Kidney epithelial cell (primary cell): ENCODE results near the gene ACOD1. TPM values are rescaled to one million over a fixed set of nuclear protein-coding genes. Genes with fewer than 3 reads are reported as not detected.
A peak's percentile ranks its signal among the peaks of the same experiment; 100 is the strongest.

Experiments used
- DNase-seq: peaks from one replicate; pipeline ENCODE4 v3.0.0-alpha.2; 2010; ENCODE audit warnings: low read depth
- H3K27me3 ChIP-seq: 2 replicates; pipeline ENCODE4 v1.6.0; 2011; ENCODE audit warnings: low read length; ENCODE audit not compliant: control insufficient read depth, insufficient read depth
- H3K36me3 ChIP-seq: 2 replicates; pipeline ENCODE4 v1.5.1; 2011; ENCODE audit warnings: low read length; ENCODE audit not compliant: control insufficient read depth, insufficient read depth
- H3K4me3 ChIP-seq: 2 replicates; pipeline ENCODE4 v1.5.1; 2011; ENCODE audit warnings: low read depth, mild to moderate bottlenecking, control low read depth, low read length
- total RNA-seq: library from RNA; depleted of rRNA; stranded (reverse); fragments of >200 nt; gene quantifications from 2 replicates; pipeline ENCODE4 v1.2.3, GENCODE V29; 2015
- TF ChIP-seq, protein P1 (sequence below): IDR thresholded peaks from 2 replicates; pipeline ENCODE4 v1.5.1; 2011; ENCODE audit warnings: mild to moderate bottlenecking, moderate library complexity, low read length, control low read depth, inconsistent platforms; ENCODE audit not compliant: insufficient read depth, poor library complexity, severe bottlenecking

The ACOD1 gene
- total RNA-seq, 1 donor from 2014 or later = not detected

DNA sequence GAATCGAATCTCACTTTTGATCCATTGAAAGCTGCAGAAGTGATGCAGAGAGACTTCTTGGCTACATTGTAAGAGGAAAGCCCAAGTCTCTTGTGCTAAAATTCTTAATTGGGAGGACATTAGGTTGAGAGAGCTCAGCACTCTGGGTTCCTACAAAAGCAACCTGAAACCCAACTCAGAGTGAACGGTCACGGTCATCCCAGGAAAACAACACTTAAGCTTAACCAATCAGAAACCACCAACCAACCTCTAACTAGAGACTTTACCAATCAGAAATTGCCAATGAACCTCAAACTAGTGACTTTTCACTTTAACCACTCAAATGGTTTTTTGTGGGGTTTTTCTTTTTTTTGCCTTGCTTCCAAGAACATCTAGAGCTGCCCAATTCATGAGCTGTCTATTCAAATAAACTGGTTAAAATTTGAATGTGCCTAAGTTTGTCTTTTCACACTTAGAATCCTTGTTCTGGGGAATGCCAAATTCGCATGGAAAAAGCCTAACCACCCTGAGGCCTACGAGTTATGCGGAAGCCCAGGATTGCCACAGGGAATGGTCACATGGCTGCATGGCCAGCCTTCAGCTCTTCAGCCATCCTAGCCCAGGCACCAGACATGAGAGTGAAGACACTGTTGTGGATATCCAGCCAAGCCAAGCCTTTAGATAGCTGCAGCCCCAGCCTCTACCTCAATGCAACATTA, 25.8 kb downstream of the ACOD1 start:
- Histone ChIP-seq H3K27me3 (no peaks in the 10 kb centered on the region), H3K36me3 (no peaks in the 10 kb centered on the region), H3K4me3 (no peak overlapping the region)
- no peak for DNase-seq
- TF ChIP-seq, protein P1, sequence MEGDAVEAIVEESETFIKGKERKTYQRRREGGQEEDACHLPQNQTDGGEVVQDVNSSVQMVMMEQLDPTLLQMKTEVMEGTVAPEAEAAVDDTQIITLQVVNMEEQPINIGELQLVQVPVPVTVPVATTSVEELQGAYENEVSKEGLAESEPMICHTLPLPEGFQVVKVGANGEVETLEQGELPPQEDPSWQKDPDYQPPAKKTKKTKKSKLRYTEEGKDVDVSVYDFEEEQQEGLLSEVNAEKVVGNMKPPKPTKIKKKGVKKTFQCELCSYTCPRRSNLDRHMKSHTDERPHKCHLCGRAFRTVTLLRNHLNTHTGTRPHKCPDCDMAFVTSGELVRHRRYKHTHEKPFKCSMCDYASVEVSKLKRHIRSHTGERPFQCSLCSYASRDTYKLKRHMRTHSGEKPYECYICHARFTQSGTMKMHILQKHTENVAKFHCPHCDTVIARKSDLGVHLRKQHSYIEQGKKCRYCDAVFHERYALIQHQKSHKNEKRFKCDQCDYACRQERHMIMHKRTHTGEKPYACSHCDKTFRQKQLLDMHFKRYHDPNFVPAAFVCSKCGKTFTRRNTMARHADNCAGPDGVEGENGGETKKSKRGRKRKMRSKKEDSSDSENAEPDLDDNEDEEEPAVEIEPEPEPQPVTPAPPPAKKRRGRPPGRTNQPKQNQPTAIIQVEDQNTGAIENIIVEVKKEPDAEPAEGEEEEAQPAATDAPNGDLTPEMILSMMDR = no peak

DNA sequence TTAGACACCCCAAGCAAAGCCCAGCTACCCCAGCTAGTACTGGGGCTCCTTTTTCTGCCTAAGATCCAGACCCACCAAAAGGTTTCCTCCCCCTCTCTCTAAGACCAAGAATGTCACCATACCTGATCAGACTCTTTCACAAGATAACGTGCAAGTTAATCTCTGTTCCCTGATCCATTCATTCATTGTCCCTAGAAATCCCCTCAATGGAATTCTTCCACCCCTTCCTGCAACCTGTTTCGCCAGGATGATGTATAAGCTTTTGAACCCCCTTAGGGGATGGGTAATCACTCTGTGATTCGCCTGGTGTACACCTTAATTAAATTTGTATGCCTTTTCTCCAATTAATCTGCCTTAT, 26.3 kb downstream of the ACOD1 start:
- no peaks in the 10 kb centered on the region for H3K27me3 ChIP-seq
- no peaks in the 10 kb centered on the region for H3K36me3 ChIP-seq
- H3K4me3 ChIP-seq = no peak overlapping the region
- TF ChIP-seq, protein P1 = no peak
- DNase-seq = no peak

DNA sequence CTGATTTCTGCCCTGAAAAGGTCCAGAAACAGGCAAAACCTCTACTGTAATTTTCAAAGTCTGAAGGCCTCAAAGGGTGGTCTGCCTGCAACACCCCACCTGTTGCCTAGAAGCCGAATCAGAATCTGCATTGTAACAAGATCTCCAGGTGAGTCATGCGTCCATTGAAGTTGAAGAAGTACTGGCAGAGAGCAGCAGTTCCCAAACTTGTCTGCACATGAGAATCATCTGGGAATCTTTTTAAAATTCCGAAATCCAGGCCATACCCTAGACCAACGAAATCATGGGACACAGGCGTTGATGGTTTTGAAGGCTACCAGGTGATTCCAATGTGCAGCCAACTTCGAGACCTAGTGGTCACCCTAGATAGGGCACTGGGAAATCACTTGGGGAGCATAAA, 27.6 kb downstream of the ACOD1 start:
- TF ChIP-seq, protein P1 = no peak
- DNase-seq = no peak
- H3K36me3 ChIP-seq = no peaks in the 10 kb centered on the region
- no peak overlapping the region for H3K4me3 ChIP-seq
- no peaks in the 10 kb centered on the region for H3K27me3 ChIP-seq

DNA sequence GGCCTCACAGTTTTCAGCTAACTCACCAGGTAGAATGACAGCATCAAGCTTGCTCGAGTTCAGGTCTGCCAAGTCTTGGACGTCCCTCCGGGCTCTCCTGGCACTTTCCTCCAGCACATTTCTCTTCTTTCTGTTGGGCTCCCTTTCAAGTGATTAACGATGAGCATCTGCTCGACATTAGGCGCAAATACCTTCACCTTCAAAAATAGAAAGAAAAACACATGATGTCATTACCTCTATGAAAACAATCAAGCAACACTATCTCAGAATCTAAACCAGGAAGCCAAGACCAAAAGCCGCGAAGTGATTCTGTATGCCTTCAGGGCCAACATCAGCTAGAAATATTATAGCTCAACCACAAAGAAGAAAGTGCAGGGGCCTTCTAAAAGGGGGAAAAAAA, 28.2 kb downstream of the ACOD1 start:
- peak; percentile 37 for DNase-seq
- TF ChIP-seq, protein P1 = no peak
- Histone ChIP-seq H3K4me3 (no peak overlapping the region), H3K36me3 (no peaks in the 10 kb centered on the region), H3K27me3 (no peaks in the 10 kb centered on the region)

DNA sequence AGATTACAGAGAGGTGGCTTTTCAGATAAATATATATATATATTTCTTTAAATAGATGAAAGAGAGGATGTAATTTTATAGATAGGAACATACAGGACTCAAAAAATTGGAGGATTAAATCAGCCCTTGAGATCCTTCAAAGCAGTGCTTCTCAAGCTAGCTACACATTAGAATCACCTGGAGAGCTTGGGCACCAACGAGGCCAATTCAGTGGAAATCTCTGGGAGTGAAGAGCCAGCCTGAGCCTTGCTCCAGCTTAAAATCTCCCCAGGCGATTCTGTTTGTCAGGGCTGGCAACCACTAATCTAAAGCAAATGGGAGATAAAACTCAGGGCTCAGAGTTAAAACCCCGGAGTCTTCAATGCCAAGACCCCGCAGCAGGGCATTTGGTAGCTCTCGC, 28.6 kb downstream of the ACOD1 start:
- no peaks in the 10 kb centered on the region for H3K27me3 ChIP-seq
- no peaks in the 10 kb centered on the region for H3K36me3 ChIP-seq
- TF ChIP-seq, protein P1 = no peak
- no peak for DNase-seq
- no peak overlapping the region for H3K4me3 ChIP-seq
